HG03280 (cell line): ENCODE results near the gene PKP1.

ENCODE experiments used
- ATAC-seq: cut with Tn5 transposase; IDR thresholded peaks from one replicate; pipeline ENCODE4 v1.9.1; 2021; ENCODE audit warnings: mild to moderate bottlenecking, moderate library complexity; ENCODE audit not compliant: unreplicated experiment

Gene PKP1

GRCh38 chr1:201259476-201260235, 23.6 kb upstream of the PKP1 start:
- no peak for ATAC-seq

DNA sequence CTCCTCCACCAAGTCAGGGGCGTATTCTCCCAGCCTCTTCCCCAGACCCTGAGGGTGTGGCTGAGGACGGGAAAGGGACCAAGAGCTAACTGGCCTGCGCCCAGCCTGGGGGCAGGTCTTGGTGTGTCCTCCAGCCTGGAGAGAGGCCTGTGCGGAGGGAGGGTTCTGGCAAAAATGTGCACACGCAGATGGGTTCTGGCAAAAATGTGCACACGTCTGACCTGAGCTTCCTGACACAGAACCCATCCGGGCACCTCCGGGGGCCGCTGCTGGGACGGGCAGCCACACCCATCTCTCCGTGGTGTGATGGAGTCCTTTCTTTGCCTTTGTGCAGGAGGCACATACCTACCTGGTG, 23.1 kb upstream of the PKP1 start:
- no peak for ATAC-seq

GRCh38 chr1:201260648-201261311, 22.5 kb upstream of the PKP1 start:
- ATAC-seq = no peak

GRCh38 chr1:201261771-201262547, 21.3 kb upstream of the PKP1 start:
- no peak for ATAC-seq

- no peak for ATAC-seq
Measured at GRCh38 chr1:201262963-201263608, 20.2 kb upstream of the PKP1 start.

DNA sequence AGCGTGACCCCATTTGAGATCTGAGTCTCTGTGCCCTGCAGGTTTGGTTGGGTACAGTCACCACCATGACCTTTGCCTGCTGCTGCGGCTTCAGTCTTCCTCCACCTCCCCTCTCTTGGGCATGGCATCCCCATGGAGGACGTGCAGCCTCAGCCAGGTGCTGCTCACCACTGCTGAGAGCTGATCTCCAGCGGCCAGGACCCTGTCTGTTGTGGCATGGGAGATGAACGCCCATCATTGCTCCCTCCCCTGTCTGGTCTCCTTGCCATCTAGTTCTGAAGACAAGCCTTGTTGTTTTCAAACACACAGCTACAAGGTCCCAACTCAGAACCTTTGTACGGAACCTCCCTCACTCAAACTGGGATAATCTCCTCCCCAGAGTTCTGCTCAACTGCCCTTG, 19.2 kb upstream of the PKP1 start:
- ATAC-seq = no peak

- no peak for ATAC-seq
Measured at GRCh38 chr1:201264554-201264953, 18.8 kb upstream of the PKP1 start.

- no peak for ATAC-seq
Measured at GRCh38 chr1:201265756-201266155, 17.6 kb upstream of the PKP1 start.

GRCh38 chr1:201266276-201266675, 17.0 kb upstream of the PKP1 start:
- ATAC-seq = no peak

DNA sequence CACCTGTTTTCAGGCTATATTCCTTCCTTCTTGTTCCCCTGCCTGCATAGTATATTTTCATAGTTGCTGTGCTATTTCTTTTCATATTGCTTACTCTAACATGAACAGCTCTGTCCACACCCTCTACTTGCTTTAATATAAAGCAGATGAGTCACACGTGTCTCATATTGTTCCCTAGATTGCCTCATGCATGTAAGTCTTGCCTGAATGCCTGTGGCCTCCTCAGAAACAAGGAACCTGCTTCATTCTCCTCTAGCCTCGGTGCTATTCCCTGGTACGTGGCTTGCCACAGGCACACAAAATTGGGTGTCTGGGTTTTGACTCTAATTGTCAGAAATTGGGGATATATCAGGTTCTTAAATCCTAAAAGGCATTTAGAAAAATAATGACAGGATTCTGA, 16.5 kb upstream of the PKP1 start:
- no peak for ATAC-seq

DNA sequence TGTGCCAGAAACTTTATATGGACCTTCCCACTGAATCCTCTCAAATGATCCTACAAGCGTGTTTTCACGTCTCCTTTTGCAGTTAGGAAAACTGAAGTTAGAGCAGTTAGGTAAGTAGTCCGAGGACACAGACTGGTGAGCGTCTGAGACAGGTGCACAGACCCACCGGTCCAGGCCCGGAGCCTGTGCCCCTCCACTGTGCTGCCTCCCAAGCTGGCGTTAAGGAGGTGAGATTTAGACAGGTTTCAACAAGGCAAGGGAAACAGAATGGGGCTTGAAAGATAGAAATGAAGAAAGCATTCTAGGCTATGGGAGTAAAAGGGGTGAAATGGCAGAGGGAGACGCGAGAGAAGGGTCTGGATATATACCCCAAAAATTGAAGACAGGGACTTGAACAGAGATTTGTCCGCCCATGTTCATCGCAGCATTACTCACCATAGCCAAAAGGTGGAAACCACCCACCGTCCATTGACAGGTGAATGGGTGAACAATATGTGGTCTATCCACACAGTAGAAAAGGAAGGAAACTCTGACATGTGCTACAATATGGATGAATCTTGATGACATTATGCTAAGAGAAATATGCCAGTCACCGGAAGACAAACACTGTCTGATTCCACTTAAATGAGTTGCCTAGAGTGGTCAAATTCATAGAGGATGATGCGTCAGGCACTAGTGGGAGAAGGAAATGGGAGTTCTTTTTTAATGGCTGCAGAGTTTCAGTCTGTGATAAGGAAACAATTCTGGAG, 15.7 kb upstream of the PKP1 start:
- no peak for ATAC-seq

- ATAC-seq = no peak
Measured at GRCh38 chr1:201268604-201269151, 14.6 kb upstream of the PKP1 start.

- no peak for ATAC-seq
Measured at GRCh38 chr1:201269281-201269680, 14.0 kb upstream of the PKP1 start.

DNA sequence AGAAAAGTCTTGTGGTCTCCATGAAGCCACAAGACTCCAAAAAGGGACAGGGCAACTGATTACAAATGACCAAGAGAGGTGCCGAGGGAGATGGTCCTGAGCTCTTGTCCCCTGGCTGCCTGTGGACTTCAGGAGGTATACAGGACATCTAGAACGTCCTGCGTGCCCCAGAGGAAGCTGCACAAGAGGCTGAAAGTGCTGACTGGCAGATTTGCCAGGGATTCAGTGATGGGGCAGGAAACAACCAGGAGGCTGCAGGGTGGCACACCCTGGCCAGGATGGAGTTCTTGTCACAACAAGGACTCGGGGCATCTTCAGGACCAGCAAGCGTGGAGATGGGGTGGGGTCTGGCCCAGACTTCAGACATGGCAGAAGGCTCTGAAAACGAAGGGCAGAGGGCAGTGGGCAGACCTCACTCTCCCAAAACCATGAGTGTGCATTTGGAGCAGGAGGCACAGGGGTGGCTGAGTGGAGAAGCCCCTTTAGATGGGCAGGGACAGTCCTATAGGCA, 13.4 kb upstream of the PKP1 start:
- ATAC-seq = no peak

- no peak for ATAC-seq
Measured at GRCh38 chr1:201270616-201271390, 12.5 kb upstream of the PKP1 start.

- no peak for ATAC-seq
Measured at GRCh38 chr1:201272799-201273198, 10.5 kb upstream of the PKP1 start.

DNA sequence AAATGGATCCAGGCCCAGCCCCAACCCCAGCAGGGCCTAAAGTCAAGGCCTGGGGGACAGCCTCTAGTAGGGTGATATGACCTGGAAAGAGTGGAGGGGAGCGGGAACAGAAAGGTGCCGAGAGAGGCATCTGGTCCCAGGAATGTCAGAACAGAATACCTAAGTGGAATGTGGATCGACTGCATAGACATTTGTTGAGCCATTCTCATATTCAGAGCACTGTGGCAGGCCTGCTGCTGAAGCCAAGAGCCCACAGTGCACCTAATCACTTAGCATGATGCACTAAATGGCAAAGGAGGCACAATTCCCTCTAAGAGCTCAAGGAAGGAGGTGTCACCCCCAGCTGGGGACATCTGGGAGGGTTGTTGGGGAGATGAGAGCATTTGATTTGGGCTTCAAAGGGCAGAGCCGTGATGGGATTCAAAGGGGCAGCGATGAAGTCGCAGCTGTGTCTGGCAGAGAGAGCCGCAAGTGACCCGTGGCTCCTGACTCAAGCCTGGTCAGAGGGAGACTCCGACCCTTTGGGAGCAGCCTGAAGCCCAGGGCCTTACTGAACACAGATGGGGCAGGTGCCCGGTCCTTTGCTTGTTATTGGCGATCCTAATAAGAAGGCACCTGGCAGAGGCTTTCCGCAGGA, 8.6 kb upstream of the PKP1 start:
- ATAC-seq = no peak

- no peak for ATAC-seq
Measured at GRCh38 chr1:201275253-201275666, 8.0 kb upstream of the PKP1 start.

- no peak for ATAC-seq
Measured at GRCh38 chr1:201276891-201277290, 6.4 kb upstream of the PKP1 start.
